Cardiac muscle cell (in vitro differentiated cells and primary cell): ENCODE data around the gene VPS13C. TPM values are rescaled to one million over a fixed set of nuclear protein-coding genes. Genes with fewer than 3 reads are reported as not detected.

Source experiments
- DNase-seq, 2 donors: peaks; one replicate each; pipeline versions ENCODE4 v3.0.0 to v3.0.0-alpha.2; 2010 to 2017; ENCODE audit warnings: low read depth in 1 of 2, low spot score in 1 of 2
- H3K27ac ChIP-seq: fragments of 200-600 bp; sonication (generic); 2 replicates; pipeline ENCODE4 v1.5.1; 2016
- H3K27me3 ChIP-seq: fragments of 200-600 bp; sonication (generic); 2 replicates; pipeline ENCODE4 v1.6.0; 2016; ENCODE audit warnings: control low read depth
- H3K36me3 ChIP-seq: fragments of 200-600 bp; sonication (generic); 2 replicates; pipeline ENCODE4 v1.5.1; 2016; ENCODE audit warnings: control low read depth
- H3K4me1 ChIP-seq: fragments of 200-600 bp; sonication (generic); 2 replicates; pipeline ENCODE4 v1.8.1; 2017; ENCODE audit warnings: low read depth, mild to moderate bottlenecking, mixed run types
- H3K4me3 ChIP-seq: fragments of 200-600 bp; sonication (generic); 2 replicates; pipeline ENCODE4 v1.5.1; 2016; ENCODE audit warnings: mild to moderate bottlenecking
- H3K9me3 ChIP-seq: fragments of 200-600 bp; sonication (generic); 2 replicates; pipeline ENCODE4 v1.5.1; 2017; ENCODE audit warnings: low read depth, mild to moderate bottlenecking, control low read depth
- polyA plus RNA-seq: library from polyadenylated mRNA; unstranded; fragments of >200 nt; fragmentation: Nextera tagmentation; extraction: Ambion mirVana; gene quantifications from 2 replicates; pipeline ENCODE4 v1.2.1, GENCODE V29; 2016
- total RNA-seq: library from RNA; depleted of rRNA; stranded (reverse); fragments of >200 nt; gene quantifications from 2 replicates; pipeline ENCODE4 v1.2.3, GENCODE V29; 2016
- TF ChIP-seq, protein P1 (sequence below): IDR thresholded peaks from 2 replicates; pipeline ENCODE4 v1.5.1; 2012; ENCODE audit warnings: low read depth, mild to moderate bottlenecking, low read length

VPS13C gene
- total and polyA plus RNA-seq, 2 experiments from 2014 or later = 4.5 to 31.8 TPM

- Histone ChIP-seq H3K9me3 (no peaks in the 10 kb centered on the region), H3K4me1 (no peaks in the 10 kb centered on the region), H3K27ac (no peak within 1 kb of the TSS), H3K27me3 (peaks cover 90% of the 10 kb centered on the region), H3K36me3 (no peaks in the 10 kb centered on the region), H3K4me3 (peak within 1 kb of the TSS; percentile 4)
- TF ChIP-seq, protein P1, sequence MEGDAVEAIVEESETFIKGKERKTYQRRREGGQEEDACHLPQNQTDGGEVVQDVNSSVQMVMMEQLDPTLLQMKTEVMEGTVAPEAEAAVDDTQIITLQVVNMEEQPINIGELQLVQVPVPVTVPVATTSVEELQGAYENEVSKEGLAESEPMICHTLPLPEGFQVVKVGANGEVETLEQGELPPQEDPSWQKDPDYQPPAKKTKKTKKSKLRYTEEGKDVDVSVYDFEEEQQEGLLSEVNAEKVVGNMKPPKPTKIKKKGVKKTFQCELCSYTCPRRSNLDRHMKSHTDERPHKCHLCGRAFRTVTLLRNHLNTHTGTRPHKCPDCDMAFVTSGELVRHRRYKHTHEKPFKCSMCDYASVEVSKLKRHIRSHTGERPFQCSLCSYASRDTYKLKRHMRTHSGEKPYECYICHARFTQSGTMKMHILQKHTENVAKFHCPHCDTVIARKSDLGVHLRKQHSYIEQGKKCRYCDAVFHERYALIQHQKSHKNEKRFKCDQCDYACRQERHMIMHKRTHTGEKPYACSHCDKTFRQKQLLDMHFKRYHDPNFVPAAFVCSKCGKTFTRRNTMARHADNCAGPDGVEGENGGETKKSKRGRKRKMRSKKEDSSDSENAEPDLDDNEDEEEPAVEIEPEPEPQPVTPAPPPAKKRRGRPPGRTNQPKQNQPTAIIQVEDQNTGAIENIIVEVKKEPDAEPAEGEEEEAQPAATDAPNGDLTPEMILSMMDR = peak; percentile 22
- peak; percentile 66 to 91 for DNase-seq
These were observed 6.6 kb upstream of the VPS13C start, which contains the start of gene C2CD4A for GRCh38 chr15:62066663-62067447. Gene C2CD4A (plus strand): TSS chr15:62066977. CDS start chr15:62067614, 637 bp downstream.

GRCh38 chr15:62063825-62064635, 3.8 kb upstream of the VPS13C start:
- Histone ChIP-seq H3K36me3 (no peaks in the 10 kb centered on the region), H3K27me3 (peaks cover 83% of the 10 kb centered on the region), H3K27ac (no peak overlapping the region), H3K4me3 (no peak overlapping the region), H3K4me1 (no peaks in the 10 kb centered on the region), H3K9me3 (no peaks in the 10 kb centered on the region)
- TF ChIP-seq, protein P1 = no peak
- DNase-seq = peak in 1 of 2 donors; percentile 26

DNA sequence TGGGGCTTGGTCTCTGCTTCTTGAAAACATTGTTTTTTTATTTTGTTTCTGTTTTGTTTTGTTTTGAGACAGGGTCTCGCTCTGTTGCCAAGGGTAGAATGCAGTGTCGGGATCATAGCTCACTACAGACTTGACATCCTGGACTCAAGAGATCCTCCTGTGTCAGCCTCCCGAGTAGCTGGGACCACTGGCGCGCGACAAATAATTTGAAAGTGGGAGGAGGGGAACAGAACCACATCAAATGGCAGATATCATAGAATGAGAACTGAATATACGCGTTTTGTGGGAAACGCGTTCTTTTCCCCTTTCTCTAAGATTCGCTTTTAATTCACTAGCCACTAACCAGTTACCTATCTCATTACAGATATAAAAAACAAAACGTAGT, 641 bp upstream of the VPS13C start:
- DNase-seq = no peak
- TF ChIP-seq, protein P1 = no peak
- Histone ChIP-seq H3K9me3 (no peaks in the 10 kb centered on the region), H3K27ac (no peak overlapping the region), H3K4me3 (peak overlapping the region; percentile 57), H3K27me3 (peaks cover 51% of the 10 kb centered on the region), H3K36me3 (no peaks in the 10 kb centered on the region), H3K4me1 (no peaks in the 10 kb centered on the region)

DNA sequence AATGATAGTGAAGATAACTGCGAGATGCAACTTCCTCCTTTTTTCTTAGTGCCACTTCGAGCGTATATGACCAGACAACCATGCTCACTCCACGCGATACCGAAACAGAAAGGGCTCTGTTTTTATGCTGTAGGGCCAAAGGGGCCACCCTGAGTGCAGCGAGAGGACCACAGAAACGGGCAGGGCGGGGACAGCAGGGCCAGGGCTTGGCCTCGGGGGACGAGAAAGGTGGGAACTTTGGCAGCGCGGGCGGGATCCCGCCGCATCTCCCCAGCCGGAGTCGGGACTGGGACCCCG, 483 bp downstream of the VPS13C start:
- Histone ChIP-seq H3K27me3 (peaks cover 40% of the 10 kb centered on the region), H3K36me3 (no peaks in the 10 kb centered on the region), H3K27ac (peak overlapping the region; percentile 6), H3K4me1 (no peaks in the 10 kb centered on the region), H3K4me3 (peak overlapping the region; percentile 57), H3K9me3 (no peaks in the 10 kb centered on the region)
- DNase-seq = peak; percentile 53 to 54
- TF ChIP-seq, protein P1 = no peak

DNA sequence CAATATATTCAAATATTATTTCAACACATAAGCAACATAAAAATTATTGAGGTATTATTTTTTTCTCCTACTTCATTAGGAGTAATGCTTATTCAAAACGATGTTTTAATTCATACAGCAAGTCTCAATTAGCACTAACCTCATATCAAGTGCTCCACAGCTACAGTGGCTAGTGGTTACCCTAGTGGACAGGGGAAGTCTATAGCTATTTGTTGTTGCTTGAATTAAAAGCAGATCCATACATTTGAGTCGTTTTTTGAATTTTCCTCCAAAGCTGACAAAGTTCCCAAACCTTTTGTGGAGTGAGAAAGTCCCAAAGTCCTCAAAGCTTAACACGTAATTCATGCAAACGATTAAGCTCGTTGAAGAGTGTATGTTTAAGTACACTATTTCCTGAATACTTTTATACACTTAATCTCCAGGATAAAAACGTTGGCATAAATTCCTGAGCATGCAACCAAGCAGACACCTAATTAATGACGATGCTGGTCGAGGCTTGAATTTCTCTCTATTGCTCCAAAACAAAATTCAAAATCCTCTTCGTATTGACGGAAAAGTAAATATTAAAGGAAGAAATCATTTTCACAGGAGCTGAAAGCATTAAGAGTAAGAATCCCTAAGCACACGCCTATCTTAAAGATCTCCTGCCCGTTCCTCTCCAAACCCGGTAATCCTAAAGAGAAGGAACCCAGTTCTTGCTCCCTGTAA, 985 bp downstream of the VPS13C start:
- no peaks in the 10 kb centered on the region for H3K9me3 ChIP-seq
- no peak overlapping the region for H3K27ac ChIP-seq
- H3K27me3 ChIP-seq = peaks cover 35% of the 10 kb centered on the region
- H3K36me3 ChIP-seq = no peaks in the 10 kb centered on the region
- DNase-seq = peak in 1 of 2 donors; percentile 27
- peaks cover 1% of the 10 kb centered on the region for H3K4me1 ChIP-seq
- H3K4me3 ChIP-seq = peak overlapping the region; percentile 57
- TF ChIP-seq, protein P1 = no peak
